Prostate gland (tissue), 2 donors: ENCODE measurements around the gene ARAF. TPM values are rescaled to one million over a fixed set of nuclear protein-coding genes. Genes with fewer than 3 reads are reported as not detected.

ENCODE experiments used
- DNase-seq: peaks from one replicate; pipeline ENCODE4 v3.0.0-alpha.2; 2019; ENCODE audit warnings: low spot score
- H3K27ac ChIP-seq, 2 donors: fragments of 200-600 bp; sonication (generic); 2 replicates each; pipeline ENCODE4 v1.5.1; 2017 to 2019
- H3K27me3 ChIP-seq: fragments of 200-600 bp; sonication (generic); replicated peaks from 2 replicates; pipeline ENCODE4 v1.5.1; 2019; ENCODE audit not compliant: insufficient read depth
- H3K36me3 ChIP-seq, 2 donors: fragments of 200-600 bp; sonication (generic); 1 replicate in 1 of 2; 2 replicates in 1 of 2; pipeline versions ENCODE4 v1.5.1 to v1.8.1; 2017 to 2019
- H3K4me1 ChIP-seq: fragments of 200-600 bp; sonication (generic); replicated peaks from 2 replicates; pipeline ENCODE4 v1.5.1; 2019
- H3K4me3 ChIP-seq, 2 donors: fragments of 200-600 bp; sonication (generic); 2 replicates each; pipeline ENCODE4 v1.5.1; 2017 to 2019
- H3K9me3 ChIP-seq: fragments of 200-600 bp; sonication (generic); 2 replicates; pipeline ENCODE4 v1.5.1; 2017
- POLR2A ChIP-seq: fragments of 450-650 bp; IDR thresholded peaks from one replicate; pipeline ENCODE4 v1.6.1; 2016; ENCODE audit warnings: antibody characterized with exemption, mild to moderate bottlenecking
- POLR2AphosphoS5 ChIP-seq: sonication (generic); formaldehyde crosslinking; IDR thresholded peaks from one replicate; pipeline ENCODE4 v1.6.1; 2017; ENCODE audit warnings: antibody characterized with exemption
- WGBS: methylation state at CpG from one replicate; pipeline ENCODE4 v1.1.5; 2018; 5-methylcytosine and 5-hydroxymethylcytosine counted together
- intact Hi-C: fragments of 100-400 bp; cut with DNase I; formaldehyde crosslinking; loops from one replicate; pipeline ENCODE4 v1.14.2; 2022
- total RNA-seq, 2 donors: library from RNA; depleted of rRNA; stranded (reverse); fragments of >200 nt; gene quantifications; one replicate each; pipeline ENCODE4 v1.1.0, GENCODE V29; 2016
- TF ChIP-seq, protein P1 (sequence below), 4 experiments: fragments of 200-600 bp in 2 of 4; fragments of 450-650 bp in 2 of 4; sonication (generic) in 2 of 4; IDR thresholded peaks; 1 replicate in 3 of 4; 2 replicates in 1 of 4; pipeline ENCODE4 v1.5.1; 2016 to 2019; ENCODE audit warnings: antibody characterized with exemption in 4 of 4, mild to moderate bottlenecking in 2 of 4, moderate library complexity in 2 of 4

ARAF gene
- total RNA-seq, 2 donors from 2014 or later = 55.4 to 69.3 TPM

DNA sequence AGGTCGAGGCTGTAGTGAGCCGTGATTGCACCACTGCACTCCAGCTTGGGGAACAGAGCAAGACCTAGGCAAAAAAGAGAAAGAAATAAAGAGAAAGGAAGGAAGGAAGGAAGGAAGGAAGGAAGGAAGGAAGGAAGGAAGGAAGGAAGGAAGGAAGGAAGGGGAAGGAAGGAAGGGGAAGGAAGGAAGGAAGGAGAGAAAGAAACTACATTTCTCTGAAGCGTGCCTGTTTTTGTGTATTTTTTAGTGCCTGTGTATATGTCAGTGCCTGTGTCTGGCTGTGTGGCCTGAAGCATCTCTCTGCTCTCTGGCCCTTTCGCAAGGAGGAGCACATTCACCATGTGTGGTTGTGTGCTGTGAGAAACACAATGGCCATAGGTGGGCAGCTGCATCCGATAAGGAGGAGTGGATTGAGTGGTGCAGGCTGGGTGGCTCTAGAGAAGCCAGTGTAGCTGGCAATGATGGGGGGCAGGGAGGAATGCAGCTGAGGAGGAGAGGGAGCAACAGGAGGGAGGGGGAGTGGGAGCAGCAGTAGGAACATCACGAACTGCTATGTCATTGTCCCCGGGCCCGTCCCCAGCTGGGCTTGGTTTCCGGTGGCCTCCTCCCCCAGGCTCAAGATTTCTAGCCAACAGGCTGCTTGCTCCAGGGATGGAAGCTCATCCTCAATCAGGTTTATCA is 47.3 kb downstream of the ARAF start:
- no peaks in the 10 kb centered on the region for H3K9me3 ChIP-seq
- H3K27ac ChIP-seq = no peak overlapping the region
- H3K4me3 ChIP-seq = no peak overlapping the region
- no peaks in the 10 kb centered on the region for H3K27me3 ChIP-seq
- WGBS = 27% methylated on average over 9 of the region's 9 CpGs
- no peak for DNase-seq
- H3K36me3 ChIP-seq = no peaks in the 10 kb centered on the region
- TF ChIP-seq POLR2A (no peak), POLR2AphosphoS5 (no peak)
- TF ChIP-seq, protein P1, sequence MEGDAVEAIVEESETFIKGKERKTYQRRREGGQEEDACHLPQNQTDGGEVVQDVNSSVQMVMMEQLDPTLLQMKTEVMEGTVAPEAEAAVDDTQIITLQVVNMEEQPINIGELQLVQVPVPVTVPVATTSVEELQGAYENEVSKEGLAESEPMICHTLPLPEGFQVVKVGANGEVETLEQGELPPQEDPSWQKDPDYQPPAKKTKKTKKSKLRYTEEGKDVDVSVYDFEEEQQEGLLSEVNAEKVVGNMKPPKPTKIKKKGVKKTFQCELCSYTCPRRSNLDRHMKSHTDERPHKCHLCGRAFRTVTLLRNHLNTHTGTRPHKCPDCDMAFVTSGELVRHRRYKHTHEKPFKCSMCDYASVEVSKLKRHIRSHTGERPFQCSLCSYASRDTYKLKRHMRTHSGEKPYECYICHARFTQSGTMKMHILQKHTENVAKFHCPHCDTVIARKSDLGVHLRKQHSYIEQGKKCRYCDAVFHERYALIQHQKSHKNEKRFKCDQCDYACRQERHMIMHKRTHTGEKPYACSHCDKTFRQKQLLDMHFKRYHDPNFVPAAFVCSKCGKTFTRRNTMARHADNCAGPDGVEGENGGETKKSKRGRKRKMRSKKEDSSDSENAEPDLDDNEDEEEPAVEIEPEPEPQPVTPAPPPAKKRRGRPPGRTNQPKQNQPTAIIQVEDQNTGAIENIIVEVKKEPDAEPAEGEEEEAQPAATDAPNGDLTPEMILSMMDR (IDR thresholded peaks at IDR 0.05) = no peak
- no peaks in the 10 kb centered on the region for H3K4me1 ChIP-seq
- intact Hi-C loops = no loop called here

- no peak for DNase-seq
- TF ChIP-seq, protein P1 (IDR thresholded peaks at IDR 0.05) = no peak
- TF ChIP-seq POLR2A (no peak), POLR2AphosphoS5 (no peak)
- 66% methylated on average over 4 of the region's 4 CpGs for WGBS
Observed at GRCh38 chrX:47610511-47610910, 49.5 kb downstream of the ARAF start.

DNA sequence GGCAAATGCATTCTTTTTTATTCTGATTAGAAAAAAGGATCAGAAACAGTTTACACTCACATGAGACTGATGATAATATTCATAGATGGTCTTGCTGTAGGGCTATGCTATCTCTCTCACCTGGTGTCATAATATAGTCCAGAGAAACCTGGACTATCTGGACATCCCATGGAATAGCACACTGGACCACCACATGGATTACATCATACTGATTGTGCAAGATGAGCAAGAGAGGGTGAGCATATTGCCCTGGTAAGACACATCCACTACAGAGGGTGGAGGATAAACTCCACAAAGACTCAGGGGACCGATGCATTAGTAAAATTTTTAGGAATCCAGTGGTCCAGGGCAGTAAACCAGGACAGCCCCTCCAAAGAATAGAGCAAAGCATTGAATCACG is 50.5 kb downstream of the ARAF start:
- TF ChIP-seq POLR2AphosphoS5 (no peak), POLR2A (no peak)
- TF ChIP-seq, protein P1 (IDR thresholded peaks at IDR 0.05) = no peak
- Histone ChIP-seq H3K4me3 (no peak overlapping the region), H3K27ac (no peak overlapping the region), H3K9me3 (no peaks in the 10 kb centered on the region), H3K36me3 (no peaks in the 10 kb centered on the region), H3K27me3 (no peaks in the 10 kb centered on the region), H3K4me1 (no peaks in the 10 kb centered on the region)
- intact Hi-C loops = no loop called here
- no peak for DNase-seq
- WGBS = 91% methylated on average over 2 of the region's 2 CpGs

More at GRCh38 chrX:47610511-47610910, 49.5 kb downstream of the ARAF start:
- Histone ChIP-seq H3K27me3 (no peaks in the 10 kb centered on the region), H3K4me3 (no peak overlapping the region), H3K27ac (no peak overlapping the region), H3K9me3 (no peaks in the 10 kb centered on the region), H3K4me1 (no peaks in the 10 kb centered on the region), H3K36me3 (no peaks in the 10 kb centered on the region)
- intact Hi-C loops = no loop called here

GRCh38 chrX:47611926-47612325 is 50.9 kb downstream of the ARAF start:
- Histone ChIP-seq H3K27ac (no peak overlapping the region), H3K27me3 (no peaks in the 10 kb centered on the region), H3K4me3 (no peak overlapping the region), H3K9me3 (no peaks in the 10 kb centered on the region), H3K4me1 (no peaks in the 10 kb centered on the region), H3K36me3 (no peaks in the 10 kb centered on the region)
- WGBS = 83% methylated on average over 2 of the region's 2 CpGs
- intact Hi-C loops = no loop called here
- DNase-seq = no peak
- TF ChIP-seq, protein P1 (IDR thresholded peaks at IDR 0.05) = no peak
- TF ChIP-seq POLR2A = no peak
- no peak for TF ChIP-seq POLR2AphosphoS5

DNA sequence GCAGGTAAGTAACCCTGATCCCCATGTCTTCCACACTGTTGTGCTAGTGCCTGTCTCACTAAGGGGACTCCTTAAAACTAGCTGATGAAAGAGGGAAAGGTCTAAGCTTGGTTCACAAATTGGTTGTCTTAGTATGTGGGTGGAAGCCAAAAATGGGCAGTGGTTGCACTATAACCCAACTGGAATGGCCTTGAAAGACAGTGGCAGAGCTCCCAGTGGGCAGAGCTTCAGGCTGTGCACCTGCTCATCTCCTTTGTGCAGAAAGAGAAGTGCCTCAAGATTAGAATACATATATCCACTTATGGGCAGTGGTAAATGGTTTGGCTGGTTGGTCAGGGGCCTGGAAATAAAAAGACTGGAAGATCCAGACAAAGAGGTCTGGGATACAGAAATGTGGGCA is 51.4 kb downstream of the ARAF start:
- Histone ChIP-seq H3K27ac (no peak overlapping the region), H3K4me3 (no peak overlapping the region), H3K4me1 (no peaks in the 10 kb centered on the region), H3K36me3 (no peaks in the 10 kb centered on the region), H3K9me3 (no peaks in the 10 kb centered on the region), H3K27me3 (no peaks in the 10 kb centered on the region)
- DNase-seq = no peak
- TF ChIP-seq POLR2A (no peak), POLR2AphosphoS5 (no peak)
- TF ChIP-seq, protein P1 (IDR thresholded peaks at IDR 0.05) = no peak
- intact Hi-C loops = no loop called here
